Natural killer cell (primary cell): Measurements from ENCODE around the gene MEAK7. TPM values are rescaled to one million over a fixed set of nuclear protein-coding genes. Genes with fewer than 3 reads are reported as not detected.

Source experiments
- ATAC-seq, 3 donors: fragments of 150-1000 bp in 2 of 3; fragments of 200-7000 bp in 1 of 3; cut with Tn5 transposase; 1 replicate in 1 of 3; 2 replicates in 2 of 3; pipeline ENCODE4 v1.10.0; 2021; ENCODE audit warnings: mild to moderate bottlenecking in 2 of 3, moderate library complexity in 2 of 3
- DNase-seq, 2 donors: peaks; one replicate each; pipeline versions ENCODE4 v3.0.0 to v3.0.0-alpha.2; 2013 to 2021; ENCODE audit warnings: mixed read lengths in 1 of 2
- H3K27ac ChIP-seq: one replicate; pipeline ENCODE4 v1.5.1; 2013; ENCODE audit warnings: mild to moderate bottlenecking, low read length
- H3K27me3 ChIP-seq: one replicate; pipeline ENCODE4 v1.6.1; 2013; ENCODE audit warnings: low read length; ENCODE audit not compliant: control insufficient read depth, insufficient read depth
- H3K36me3 ChIP-seq: one replicate; pipeline ENCODE4 v1.6.1; 2013; ENCODE audit warnings: low read length; ENCODE audit not compliant: control insufficient read depth, insufficient read depth
- H3K4me1 ChIP-seq: one replicate; pipeline ENCODE4 v1.6.1; 2013; ENCODE audit warnings: low read length; ENCODE audit not compliant: control insufficient read depth, insufficient read depth
- H3K4me3 ChIP-seq: one replicate; pipeline ENCODE4 v1.5.1; 2013; ENCODE audit warnings: low read length
- H3K9me3 ChIP-seq: one replicate; pipeline ENCODE4 v1.6.1; 2013; ENCODE audit warnings: low read length; ENCODE audit not compliant: control insufficient read depth, insufficient read depth
- H3K27ac Mint-ChIP-seq, 2 donors: one replicate each; pipeline ENCODE4 v1.8.0; 2022; ENCODE audit warnings: mild to moderate bottlenecking in 2 of 2, mixed read lengths in 2 of 2, moderate library complexity in 1 of 2
- H3K27me3 Mint-ChIP-seq, 2 donors: one replicate each; pipeline ENCODE4 v1.8.0; 2022; ENCODE audit warnings: low read depth in 2 of 2, mixed read lengths in 2 of 2
- H3K36me3 Mint-ChIP-seq: one replicate; pipeline ENCODE4 v1.8.0; 2022; ENCODE audit warnings: mixed read lengths
- H3K4me1 Mint-ChIP-seq, 2 donors: one replicate each; pipeline ENCODE4 v1.8.0; 2022; ENCODE audit warnings: mixed read lengths in 2 of 2
- H3K4me3 Mint-ChIP-seq: one replicate; pipeline ENCODE4 v1.8.0; 2022; ENCODE audit warnings: mild to moderate bottlenecking, moderate library complexity, mixed read lengths
- H3K9me3 Mint-ChIP-seq, 2 donors: one replicate each; pipeline ENCODE4 v1.8.0; 2022; ENCODE audit warnings: mixed read lengths in 2 of 2
- CTCF ChIP-seq: fragments of 200-600 bp; IDR thresholded peaks from one replicate; pipeline ENCODE4 v1.8.0; 2022; ENCODE audit warnings: antibody characterized with exemption
- WGBS: methylation state at CpG from one replicate; pipeline ENCODE4 v1.1.7; 2013; ENCODE audit warnings: missing lambda C conversion rate; ENCODE audit not compliant: insufficient coverage; 5-methylcytosine and 5-hydroxymethylcytosine counted together
- intact Hi-C: fragments of 100-400 bp; cut with micrococcal nuclease; formaldehyde crosslinking; loops from one replicate; pipeline ENCODE4 v1.14.2; 2022
- total RNA-seq, 4 donors: library from RNA; stranded (reverse); fragments of 120-200 nt in 1 of 4; gene quantifications; one replicate each; pipeline versions ENCODE4 v1.2.3 to v1.2.4, GENCODE V29; 2013 to 2022

Gene MEAK7
- total RNA-seq, 3 donors from 2014 or later (not counting 1 experiment from before 2014, with no cell fraction given), result 4.8 to 8.5 (median 4.8) TPM

GRCh38 chr16:84475643-84476240 lies 28.7 kb downstream of the MEAK7 start:
- H3K4me1 ChIP-seq, result no peaks in the 10 kb centered on the region
- Mint-ChIP-seq H3K27me3 (no peaks in the 10 kb centered on the region), H3K27ac (no peak overlapping the region), H3K36me3 (no peaks in the 10 kb centered on the region), H3K4me3 (no peak overlapping the region), H3K9me3 (no peaks in the 10 kb centered on the region), H3K4me1 (no peaks in the 10 kb centered on the region)
- no peaks in the 10 kb centered on the region for H3K9me3 ChIP-seq
- H3K27me3 ChIP-seq, result no peaks in the 10 kb centered on the region
- H3K4me3 ChIP-seq, result no peak overlapping the region
- H3K27ac ChIP-seq, result no peak overlapping the region
- H3K36me3 ChIP-seq, result no peaks in the 10 kb centered on the region
- TF ChIP-seq CTCF, result no peak
- WGBS, result 89% methylated on average over 7 of the region's 8 CpGs
- ATAC-seq (no peak), DNase-seq (no peak)
- intact Hi-C loops, result no loop called here

- H3K4me1 Mint-ChIP-seq, result no peaks in the 10 kb centered on the region
- 93% methylated on average over 4 of the region's 4 CpGs for WGBS
Observed at GRCh38 chr16:84471966-84472365, 32.5 kb downstream of the MEAK7 start.

GRCh38 chr16:84471316-84471715 lies 33.1 kb downstream of the MEAK7 start:
- Histone ChIP-seq H3K9me3 (peaks cover 3% of the 10 kb centered on the region), H3K4me1 (no peaks in the 10 kb centered on the region), H3K27me3 (no peaks in the 10 kb centered on the region), H3K36me3 (no peaks in the 10 kb centered on the region), H3K4me3 (no peak overlapping the region), H3K27ac (no peak overlapping the region)
- WGBS, result 98% methylated on average over 5 of the region's 7 CpGs
- Mint-ChIP-seq H3K4me1 (no peaks in the 10 kb centered on the region), H3K9me3 (peaks cover 0 to 6% of the 10 kb centered on the region in 2 donors), H3K36me3 (peaks cover 5% of the 10 kb centered on the region), H3K27me3 (no peaks in the 10 kb centered on the region), H3K27ac (no peak overlapping the region), H3K4me3 (no peak overlapping the region)
- ATAC-seq, result no peak
- TF ChIP-seq CTCF, result no peak
- no peak for DNase-seq
- intact Hi-C loops, result no loop called here

More at GRCh38 chr16:84471966-84472365, 32.5 kb downstream of the MEAK7 start:
- H3K4me3 Mint-ChIP-seq, result no peak overlapping the region
- no peak overlapping the region for H3K27ac ChIP-seq
- intact Hi-C loops, result no loop called here
- peaks cover 3% of the 10 kb centered on the region for H3K9me3 ChIP-seq
- no peaks in the 10 kb centered on the region for H3K27me3 Mint-ChIP-seq
- no peaks in the 10 kb centered on the region for H3K27me3 ChIP-seq
- ATAC-seq (no peak), DNase-seq (no peak)
- no peak for TF ChIP-seq CTCF
- no peaks in the 10 kb centered on the region for H3K36me3 ChIP-seq
- no peak overlapping the region for H3K27ac Mint-ChIP-seq
- peaks cover 0 to 6% of the 10 kb centered on the region in 2 donors for H3K9me3 Mint-ChIP-seq
- H3K4me3 ChIP-seq, result no peak overlapping the region
- no peaks in the 10 kb centered on the region for H3K36me3 Mint-ChIP-seq
- H3K4me1 ChIP-seq, result no peaks in the 10 kb centered on the region

- TF ChIP-seq CTCF, result no peak
- Mint-ChIP-seq H3K27me3 (peaks cover 0 to 2% of the 10 kb centered on the region in 2 donors), H3K27ac (no peak overlapping the region), H3K36me3 (peaks cover 7% of the 10 kb centered on the region), H3K4me3 (no peak overlapping the region), H3K4me1 (no peaks in the 10 kb centered on the region), H3K9me3 (peaks cover 0 to 8% of the 10 kb centered on the region in 2 donors)
- Histone ChIP-seq H3K9me3 (peaks cover 3% of the 10 kb centered on the region), H3K27me3 (no peaks in the 10 kb centered on the region), H3K36me3 (no peaks in the 10 kb centered on the region), H3K4me1 (no peaks in the 10 kb centered on the region), H3K27ac (no peak overlapping the region), H3K4me3 (no peak overlapping the region)
- no peak for ATAC-seq
- intact Hi-C loops, result no loop called here
- DNase-seq, result no peak
Observed at GRCh38 chr16:84467709-84468108, 36.8 kb downstream of the MEAK7 start.
